GM23338 (cell line): Measurements from ENCODE around the gene RELCH. TPM values are rescaled to one million over a fixed set of nuclear protein-coding genes. Genes with fewer than 3 reads are reported as not detected.

Source experiments
- ATAC-seq: fragments of 200-7000 bp; cut with Tn5 transposase; 3 replicates; pipeline ENCODE4 v1.9.1; 2020
- DNase-seq: peaks from one replicate; pipeline ENCODE4 v3.0.0-alpha.2; 2015; ENCODE audit warnings: low spot score
- H2AFZ ChIP-seq: fragments of 200-600 bp; sonication (generic); 2 replicates; pipeline ENCODE4 v1.8.0; 2016; ENCODE audit warnings: antibody characterized with exemption, mild to moderate bottlenecking, moderate library complexity
- H3F3A ChIP-seq: fragments of 200-600 bp; sonication (generic); replicated peaks from 2 replicates; pipeline ENCODE4 v1.8.0; 2017; ENCODE audit warnings: antibody characterized with exemption, mixed run types, low read depth
- H3K27ac ChIP-seq: fragments of 200-600 bp; sonication (generic); 2 replicates; pipeline ENCODE4 v1.6.1; 2016; ENCODE audit warnings: low read depth
- H3K27me3 ChIP-seq: fragments of 200-600 bp; sonication (generic); 2 replicates; pipeline ENCODE4 v1.8.0; 2016; ENCODE audit warnings: mild to moderate bottlenecking, mixed run types, moderate library complexity; ENCODE audit not compliant: insufficient read depth
- H3K36me3 ChIP-seq: fragments of 200-600 bp; sonication (generic); 2 replicates; pipeline ENCODE4 v1.8.0; 2016; ENCODE audit warnings: mild to moderate bottlenecking; ENCODE audit not compliant: insufficient read depth
- H3K4me1 ChIP-seq: fragments of 200-600 bp; sonication (generic); 2 replicates; pipeline ENCODE4 v1.8.0; 2016; ENCODE audit warnings: mild to moderate bottlenecking, moderate library complexity; ENCODE audit not compliant: insufficient read depth
- H3K4me2 ChIP-seq: fragments of 200-600 bp; sonication (generic); 2 replicates; pipeline ENCODE4 v1.7.1; 2017; ENCODE audit warnings: mixed run types
- H3K4me3 ChIP-seq: fragments of 200-600 bp; sonication (generic); 2 replicates; pipeline ENCODE4 v1.6.1; 2016; ENCODE audit warnings: mixed run types
- H3K79me2 ChIP-seq: fragments of 200-600 bp; sonication (generic); replicated peaks from 2 replicates; pipeline ENCODE4 v1.8.0; 2017; ENCODE audit warnings: mild to moderate bottlenecking; ENCODE audit not compliant: insufficient read depth
- H3K9me2 ChIP-seq: fragments of 200-600 bp; sonication (generic); 2 replicates; pipeline ENCODE4 v1.8.0; 2017; ENCODE audit not compliant: insufficient read depth
- H4K20me1 ChIP-seq: fragments of 200-600 bp; sonication (generic); replicated peaks from 2 replicates; pipeline ENCODE4 v1.8.0; 2017; ENCODE audit warnings: mild to moderate bottlenecking; ENCODE audit not compliant: insufficient read depth
- H3K27ac Mint-ChIP-seq: 2 replicates; pipeline ENCODE4 v1.8.0; 2020; ENCODE audit warnings: inconsistent platforms, mild to moderate bottlenecking, moderate library complexity, mixed read lengths
- H3K27me3 Mint-ChIP-seq: 3 replicates; pipeline ENCODE4 v1.8.0; 2022; ENCODE audit warnings: low read depth, mild to moderate bottlenecking, moderate library complexity, mixed read lengths, inconsistent platforms; ENCODE audit not compliant: insufficient read depth, poor library complexity
- H3K36me3 Mint-ChIP-seq: 3 replicates; pipeline ENCODE4 v1.8.0; 2021; ENCODE audit warnings: low read depth, mild to moderate bottlenecking, inconsistent platforms, moderate library complexity, mixed read lengths
- H3K4me1 Mint-ChIP-seq: 3 replicates; pipeline ENCODE4 v1.8.0; 2020; ENCODE audit warnings: mild to moderate bottlenecking, inconsistent platforms, mixed read lengths
- H3K4me3 Mint-ChIP-seq: 3 replicates; pipeline ENCODE4 v1.8.0; 2021; ENCODE audit warnings: moderate library complexity, mild to moderate bottlenecking, inconsistent platforms, mixed read lengths
- H3K9me3 Mint-ChIP-seq: 3 replicates; pipeline ENCODE4 v1.8.0; 2020; ENCODE audit warnings: moderate library complexity, mild to moderate bottlenecking, inconsistent platforms, mixed read lengths
- CREB1 ChIP-seq: fragments of 250-450 bp; sonication (Bioruptor Pico); IDR thresholded peaks from 2 replicates; pipeline ENCODE4 v1.5.0; 2020; ENCODE audit warnings: low read depth, mild to moderate bottlenecking, moderate library complexity
- ETS1 ChIP-seq: IDR thresholded peaks from 2 replicates; pipeline ENCODE4 v1.6.1; 2016; ENCODE audit warnings: antibody characterized with exemption
- EZH2 ChIP-seq: fragments of 200-600 bp; sonication (generic); IDR thresholded peaks from one replicate; pipeline ENCODE4 v1.8.0; 2017; ENCODE audit warnings: antibody characterized with exemption, mild to moderate bottlenecking, low read depth; ENCODE audit not compliant: unreplicated experiment
- JUNB ChIP-seq: IDR thresholded peaks from one replicate; pipeline ENCODE4 v1.6.1; 2016; ENCODE audit warnings: antibody characterized with exemption; ENCODE audit not compliant: unreplicated experiment
- NANOG ChIP-seq: IDR thresholded peaks from 2 replicates; pipeline ENCODE4 v1.6.1; 2016; ENCODE audit warnings: antibody characterized with exemption, borderline replicate concordance
- POLR2AphosphoS5 ChIP-seq: IDR thresholded peaks from 2 replicates; pipeline ENCODE4 v1.6.1; 2016; ENCODE audit warnings: antibody characterized with exemption, low read depth
- REST ChIP-seq: IDR thresholded peaks from one replicate; pipeline ENCODE4 v1.6.1; 2018; ENCODE audit warnings: antibody characterized with exemption; ENCODE audit not compliant: unreplicated experiment
- STAT1 ChIP-seq: IDR thresholded peaks from one replicate; pipeline ENCODE4 v1.6.1; 2016; ENCODE audit warnings: antibody characterized with exemption; ENCODE audit not compliant: unreplicated experiment
- ZNF331 ChIP-seq: fragments of 250-450 bp; sonication (Bioruptor Pico); IDR thresholded peaks from 2 replicates; pipeline ENCODE4 v1.5.0; 2020; ENCODE audit warnings: low read depth, mild to moderate bottlenecking, moderate library complexity
- polyA plus RNA-seq: library from polyadenylated mRNA; unstranded; fragments of >200 nt; fragmentation: Nextera tagmentation; extraction: Ambion mirVana; gene quantifications from 2 replicates; pipeline ENCODE4 v1.2.1, GENCODE V29; 2016
- total RNA-seq: library from RNA; depleted of rRNA; stranded (reverse); fragments of >200 nt; shearing (Covaris generic); gene quantifications from 2 replicates; pipeline ENCODE4 v1.2.3, GENCODE V29; 2014
- TF ChIP-seq, protein P1 (sequence below), 2 experiments: fragments of 200-600 bp in 1 of 2; sonication (generic) in 1 of 2; conservative IDR thresholded peaks; 2 replicates each; pipeline versions ENCODE4 v1.5.1 to v1.6.1; 2016 to 2017; ENCODE audit warnings: antibody characterized with exemption in 2 of 2, low read depth in 2 of 2, mild to moderate bottlenecking in 2 of 2, moderate library complexity in 1 of 2

The RELCH gene
- total and polyA plus RNA-seq, 2 experiments from 2014 or later, result 8.8 to 56.4 TPM

DNA sequence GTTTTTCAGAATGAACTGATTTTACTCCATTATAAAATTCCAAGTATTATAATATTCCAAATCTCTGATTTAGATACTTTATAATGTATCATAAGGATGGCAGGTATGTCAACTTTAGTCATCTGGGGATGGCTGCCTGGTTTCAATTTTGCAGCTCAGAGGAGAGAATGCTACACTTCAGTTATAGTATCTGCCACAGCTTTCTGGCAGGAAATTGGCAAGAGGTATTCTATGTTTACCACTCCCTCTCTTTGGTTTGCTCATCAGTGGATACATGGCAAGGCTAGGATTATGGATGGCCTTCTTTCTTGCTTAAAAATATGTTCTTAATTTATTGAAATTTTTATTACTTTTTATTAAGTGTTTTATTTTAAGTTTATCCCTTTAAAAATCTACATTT lies 71.0 kb downstream of the RELCH start:
- H4K20me1 ChIP-seq, result no peaks in the 10 kb centered on the region
- Mint-ChIP-seq H3K27ac (no peak overlapping the region), H3K4me3 (no peak overlapping the region), H3K27me3 (no peaks in the 10 kb centered on the region), H3K36me3 (peaks cover 34% of the 10 kb centered on the region; the same call in 2 of the 3 replicates), H3K4me1 (no peaks in the 10 kb centered on the region), H3K9me3 (no peaks in the 10 kb centered on the region)
- no peak overlapping the region for H3K4me2 ChIP-seq
- H3K36me3 ChIP-seq, result peaks cover 17% of the 10 kb centered on the region; the same call in 1 of the 2 replicates
- ATAC-seq (no peak), DNase-seq (no peak)
- H3K79me2 ChIP-seq, result no peaks in the 10 kb centered on the region
- H3K27ac ChIP-seq, result no peak overlapping the region
- H3K4me1 ChIP-seq, result no peaks in the 10 kb centered on the region
- H3K9me2 ChIP-seq, result no peaks in the 10 kb centered on the region
- no peaks in the 10 kb centered on the region for H3F3A ChIP-seq
- H3K4me3 ChIP-seq, result no peak overlapping the region
- no peaks in the 10 kb centered on the region for H3K27me3 ChIP-seq
- no peak overlapping the region for H2AFZ ChIP-seq
- no peak for TF ChIP-seq ETS1
- no peak for TF ChIP-seq EZH2
- no peak for TF ChIP-seq STAT1
- TF ChIP-seq CREB1 (CRISPR knock-in tag), result no peak

DNA sequence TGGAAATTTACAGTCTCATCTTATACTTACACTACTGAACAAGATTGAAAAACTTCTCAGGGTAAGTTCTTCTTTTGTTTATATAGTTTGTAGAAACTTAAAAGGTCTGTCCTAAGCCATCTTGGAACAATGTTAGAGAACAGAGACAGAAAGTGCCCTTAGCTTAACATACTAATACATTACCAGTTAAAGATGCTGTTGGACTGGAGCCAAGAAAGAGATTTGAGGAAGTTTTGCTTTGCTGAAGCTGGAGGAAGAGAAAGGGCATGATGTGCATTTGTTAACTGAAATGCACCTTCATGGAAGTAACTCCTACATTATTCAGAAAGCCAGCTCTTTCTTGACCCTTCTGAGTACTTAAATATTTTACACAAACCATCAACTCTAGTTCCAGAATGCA lies 71.6 kb downstream of the RELCH start:
- Mint-ChIP-seq H3K36me3 (peaks cover 34% of the 10 kb centered on the region; the same call in 2 of the 3 replicates), H3K27me3 (no peaks in the 10 kb centered on the region)
- TF ChIP-seq, protein P1, sequence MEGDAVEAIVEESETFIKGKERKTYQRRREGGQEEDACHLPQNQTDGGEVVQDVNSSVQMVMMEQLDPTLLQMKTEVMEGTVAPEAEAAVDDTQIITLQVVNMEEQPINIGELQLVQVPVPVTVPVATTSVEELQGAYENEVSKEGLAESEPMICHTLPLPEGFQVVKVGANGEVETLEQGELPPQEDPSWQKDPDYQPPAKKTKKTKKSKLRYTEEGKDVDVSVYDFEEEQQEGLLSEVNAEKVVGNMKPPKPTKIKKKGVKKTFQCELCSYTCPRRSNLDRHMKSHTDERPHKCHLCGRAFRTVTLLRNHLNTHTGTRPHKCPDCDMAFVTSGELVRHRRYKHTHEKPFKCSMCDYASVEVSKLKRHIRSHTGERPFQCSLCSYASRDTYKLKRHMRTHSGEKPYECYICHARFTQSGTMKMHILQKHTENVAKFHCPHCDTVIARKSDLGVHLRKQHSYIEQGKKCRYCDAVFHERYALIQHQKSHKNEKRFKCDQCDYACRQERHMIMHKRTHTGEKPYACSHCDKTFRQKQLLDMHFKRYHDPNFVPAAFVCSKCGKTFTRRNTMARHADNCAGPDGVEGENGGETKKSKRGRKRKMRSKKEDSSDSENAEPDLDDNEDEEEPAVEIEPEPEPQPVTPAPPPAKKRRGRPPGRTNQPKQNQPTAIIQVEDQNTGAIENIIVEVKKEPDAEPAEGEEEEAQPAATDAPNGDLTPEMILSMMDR (conservative IDR thresholded peaks at IDR 0.05; ENCODE audit: low read depth in 2 of 2), result no peak
- TF ChIP-seq ZNF331 (no peak), EZH2 (no peak), ETS1 (no peak), POLR2AphosphoS5 (no peak), NANOG (no peak), REST (no peak), JUNB (no peak)

More for the DNA sequence above, 71.6 kb downstream of the RELCH start:
- Histone ChIP-seq H2AFZ (no peak overlapping the region), H3K9me2 (no peaks in the 10 kb centered on the region), H3K36me3 (peaks cover 17% of the 10 kb centered on the region; the same call in 1 of the 2 replicates), H3K4me3 (no peak overlapping the region), H3F3A (no peaks in the 10 kb centered on the region), H3K27me3 (no peaks in the 10 kb centered on the region), H4K20me1 (no peaks in the 10 kb centered on the region), H3K4me1 (no peaks in the 10 kb centered on the region), H3K4me2 (no peak overlapping the region), H3K79me2 (no peaks in the 10 kb centered on the region), H3K27ac (no peak overlapping the region)
- Mint-ChIP-seq H3K4me1 (no peaks in the 10 kb centered on the region), H3K27ac (no peak overlapping the region), H3K9me3 (no peaks in the 10 kb centered on the region), H3K4me3 (no peak overlapping the region)
- DNase-seq, result no peak
- ATAC-seq, result no peak
